GM12878 (cell line): ENCODE results near the gene CCS. TPM values are rescaled to one million over a fixed set of nuclear protein-coding genes. Genes with fewer than 3 reads are reported as not detected.

ENCODE experiments used
- ATAC-seq: fragments of 200-7000 bp; cut with Tn5 transposase; 3 replicates; pipeline ENCODE4 v1.9.1; 2020; ENCODE audit warnings: mild to moderate bottlenecking, moderate library complexity
- BruUV-seq: library from RNA; stranded (reverse); fragments of 400-500 nt; replicated peaks from 2 replicates; lab custom pipeline; 2021; lab: Mats Ljungman, UMichigan
- CTCF ChIA-PET: fragments of 300-600 bp; sonication (Branson Sonifier 250); formaldehyde crosslinking; extraction: SDS; loops from one replicate; lab custom pipeline; 2021; ENCODE audit warnings: inconsistent platforms; lab: Yijun Ruan, JAX
- POLR2A ChIA-PET: fragments of 350-600 bp; formaldehyde crosslinking; extraction: SDS; loops from one replicate; lab custom pipeline; 2021; ENCODE audit warnings: inconsistent platforms; lab: Charles Lee
- RAD21 ChIA-PET: fragments of 300-600 bp; sonication (Branson Sonifier 250); formaldehyde crosslinking; loops from one replicate; lab custom pipeline; 2023; ENCODE audit warnings: antibody characterized with exemption; ENCODE audit not compliant: unreplicated experiment; lab: Charles Lee
- SMC1A ChIA-PET: fragments of 300-600 bp; sonication (Branson Sonifier 250); formaldehyde crosslinking; loops from one replicate; lab custom pipeline; 2023; ENCODE audit not compliant: unreplicated experiment, uncharacterized antibody; lab: Charles Lee
- DNase-seq: peaks from one replicate; pipeline ENCODE4 v3.0.0-alpha.2; 2011; ENCODE audit warnings: low read depth, low spot score
- FAIRE-seq: peaks from 3 replicates; lab custom pipeline; 2011; peaks lifted over from hg19 to GRCh38; lab: Jason Lieb, UNC
- H2AFZ ChIP-seq: 2 replicates; pipeline ENCODE4 v1.6.0; 2011; ENCODE audit warnings: low read depth, low read length, control low read depth; ENCODE audit not compliant: control insufficient read depth
- H3K27ac ChIP-seq: 2 replicates; pipeline ENCODE4 v1.5.1; 2011; ENCODE audit warnings: control low read depth; ENCODE audit not compliant: control insufficient read depth, insufficient read depth
- H3K27me3 ChIP-seq, 2 experiments: replicated peaks in 1 of 2; 2 replicates each; pipeline versions ENCODE4 v1.6.0 to v1.6.1; 2011; ENCODE audit warnings: low read length in 1 of 2; ENCODE audit not compliant: control insufficient read depth in 2 of 2, insufficient read depth in 2 of 2
- H3K36me3 ChIP-seq, 2 experiments: 2 replicates each; pipeline ENCODE4 v1.5.1; 2011; ENCODE audit warnings: low read length in 1 of 2; ENCODE audit not compliant: control insufficient read depth in 2 of 2, insufficient read depth in 2 of 2
- H3K4me1 ChIP-seq: 2 replicates; pipeline ENCODE4 v1.6.1; 2011; ENCODE audit warnings: mild to moderate bottlenecking, low read length, moderate library complexity, mixed read lengths; ENCODE audit not compliant: control insufficient read depth, insufficient read depth
- H3K4me2 ChIP-seq: 2 replicates; pipeline ENCODE4 v1.6.0; 2011; ENCODE audit warnings: control low read depth; ENCODE audit not compliant: control insufficient read depth, insufficient read depth
- H3K4me3 ChIP-seq: fragments of 200-600 bp; sonication (generic); 2 replicates; pipeline ENCODE4 v1.5.1; 2016
- H3K79me2 ChIP-seq: 2 replicates; pipeline ENCODE4 v1.6.0; 2011; ENCODE audit warnings: low read length; ENCODE audit not compliant: control insufficient read depth, insufficient read depth
- H3K9ac ChIP-seq: 2 replicates; pipeline ENCODE4 v1.8.0; 2011; ENCODE audit warnings: low read length, control low read depth, mixed read lengths; ENCODE audit not compliant: control insufficient read depth, insufficient read depth
- H3K9me3 ChIP-seq: replicated peaks from 3 replicates; pipeline ENCODE4 v1.5.1; 2011; ENCODE audit warnings: mild to moderate bottlenecking, low read length; ENCODE audit not compliant: control insufficient read depth, insufficient read depth
- H4K20me1 ChIP-seq: 2 replicates; pipeline ENCODE4 v1.6.0; 2011; ENCODE audit not compliant: control insufficient read depth, insufficient read depth
- IKZF2 ChIP-seq, 2 experiments: fragments of 450-650 bp; IDR thresholded peaks; 2 replicates each; pipeline ENCODE4 v1.6.1; 2017; ENCODE audit warnings: mild to moderate bottlenecking in 2 of 2, moderate library complexity in 2 of 2
- JUND ChIP-seq: IDR thresholded peaks from 2 replicates; pipeline ENCODE4 v1.6.1; 2012; ENCODE audit warnings: low read depth, mild to moderate bottlenecking, low read length, improper control_type of control experiment, moderate library complexity
- LARP7 ChIP-seq: fragments of 450-650 bp; IDR thresholded peaks from 2 replicates; pipeline ENCODE4 v1.6.1; 2017; ENCODE audit warnings: mild to moderate bottlenecking
- MXI1 ChIP-seq: fragments of 150-350 bp; IDR thresholded peaks from 2 replicates; pipeline ENCODE4 v1.6.1; 2011; ENCODE audit warnings: low read depth, mild to moderate bottlenecking, inconsistent platforms, low read length, improper control_type of control experiment
- MYB ChIP-seq: fragments of 150-350 bp; IDR thresholded peaks from 2 replicates; pipeline ENCODE4 v1.6.1; 2014; ENCODE audit warnings: mild to moderate bottlenecking, low read depth, low read length, borderline replicate concordance
- NFIC ChIP-seq: IDR thresholded peaks from 2 replicates; pipeline ENCODE4 v1.6.1; 2012; ENCODE audit warnings: low read depth, mild to moderate bottlenecking, inconsistent platforms, low read length, moderate library complexity
- PAX8 ChIP-seq: fragments of 450-650 bp; IDR thresholded peaks from 2 replicates; pipeline ENCODE4 v1.6.1; 2017; ENCODE audit warnings: mild to moderate bottlenecking, moderate library complexity
- PML ChIP-seq: IDR thresholded peaks from 2 replicates; pipeline ENCODE4 v1.6.1; 2012; ENCODE audit warnings: low read length, inconsistent platforms
- POLR2AphosphoS5 ChIP-seq: IDR thresholded peaks from 2 replicates; pipeline ENCODE4 v1.6.1; 2011; ENCODE audit warnings: mild to moderate bottlenecking, low read length, inconsistent platforms
- RAD51 ChIP-seq: fragments of 450-650 bp; IDR thresholded peaks from 2 replicates; pipeline ENCODE4 v1.6.1; 2016; ENCODE audit warnings: moderate library complexity, mild to moderate bottlenecking, inconsistent platforms
- SIN3A ChIP-seq: IDR thresholded peaks from 2 replicates; pipeline ENCODE4 v1.6.1; 2012; ENCODE audit warnings: low read depth, low read length, improper control_type of control experiment
- SMAD1 ChIP-seq: fragments of 450-650 bp; IDR thresholded peaks from 2 replicates; pipeline ENCODE4 v1.6.1; 2018; ENCODE audit warnings: mild to moderate bottlenecking, low read depth; ENCODE audit not compliant: partially characterized antibody
- SMAD5 ChIP-seq: IDR thresholded peaks from 2 replicates; pipeline ENCODE4 v1.6.1; 2016; ENCODE audit warnings: antibody characterized with exemption, low read depth
- SMARCA5 ChIP-seq: fragments of 450-650 bp; IDR thresholded peaks from 2 replicates; pipeline ENCODE4 v1.6.1; 2017; ENCODE audit warnings: mild to moderate bottlenecking
- SMC3 ChIP-seq: IDR thresholded peaks from 2 replicates; pipeline ENCODE4 v1.6.1; 2011; ENCODE audit warnings: low read length, improper control_type of control experiment, borderline replicate concordance
- SPI1 ChIP-seq: IDR thresholded peaks from 2 replicates; pipeline ENCODE4 v1.6.1; 2011; ENCODE audit warnings: low read depth, mild to moderate bottlenecking, low read length, moderate library complexity, borderline replicate concordance; ENCODE audit not compliant: insufficient read depth
- SREBF2 ChIP-seq: IDR thresholded peaks from 2 replicates; pipeline ENCODE4 v1.6.1; 2012; ENCODE audit warnings: mild to moderate bottlenecking, low read length
- STAT1 ChIP-seq: fragments of 450-650 bp; conservative IDR thresholded peaks from 2 replicates; pipeline ENCODE4 v1.6.1; 2014; ENCODE audit warnings: antibody characterized with exemption, mild to moderate bottlenecking
- WRNIP1 ChIP-seq: IDR thresholded peaks from 2 replicates; pipeline ENCODE4 v1.6.1; 2011; ENCODE audit warnings: low read depth, low read length, improper control_type of control experiment, borderline replicate concordance
- YY1 ChIP-seq: IDR thresholded peaks from 2 replicates; pipeline ENCODE4 v1.6.1; 2011; ENCODE audit warnings: low read depth, mild to moderate bottlenecking, low read length
- ZNF217 ChIP-seq: fragments of 450-650 bp; IDR thresholded peaks from 2 replicates; pipeline ENCODE4 v1.6.1; 2017; ENCODE audit warnings: antibody characterized with exemption, mild to moderate bottlenecking
- ZNF274 ChIP-seq: IDR thresholded peaks from one replicate; pipeline ENCODE4 v1.8.0; 2011; ENCODE audit not compliant: insufficient read length, insufficient read depth
- WGBS: methylation state at CpG from one replicate; pipeline ENCODE4 v1.1.6; 2016; ENCODE audit warnings: low lambda C conversion rate; ENCODE audit not compliant: insufficient replicate concordance, insufficient coverage; ENCODE audit errors: missing lambda C conversion rate; 5-methylcytosine and 5-hydroxymethylcytosine counted together
- in situ Hi-C: fragments of 300-500 bp; cut with MboI; formaldehyde crosslinking; loops from 9 replicates; pipeline ENCODE4 v1.14.3; 2018; ENCODE audit warnings: mixed read lengths
- intact Hi-C: fragments of 100-400 bp; cut with micrococcal nuclease; formaldehyde crosslinking; loops from one replicate; pipeline ENCODE4 v1.14.2; 2022; ENCODE audit not compliant: unreplicated experiment
- polyA plus RNA-seq, 11 experiments: library from polyadenylated mRNA; depleted of rRNA in 4 of 11; unstranded in 6 of 11; stranded (reverse) in 5 of 11; fragments of >200 nt; fragmentation: Nextera tagmentation in 4 of 11; fragmentation: Illumina TruSeq in 1 of 11; extraction: Ambion mirVana in 4 of 11; extraction: Trizol in 1 of 11; gene quantifications; 1 replicate in 1 of 11; 2 replicates in 10 of 11; pipeline versions ENCODE4 v1.2.1 to v1.2.3, GENCODE V29; 2011 to 2016; ENCODE audit warnings: inconsistent platforms in 2 of 11, missing spikeins in 2 of 11, low read depth in 1 of 11
- total RNA-seq, 4 experiments: library from RNA; depleted of rRNA in 3 of 4; stranded (reverse); fragments of >200 nt in 3 of 4; fragmentation: Illumina TruSeq in 1 of 4; extraction: Trizol in 1 of 4; gene quantifications; 2 replicates each; pipeline versions ENCODE4 v1.2.1 to v1.2.3, GENCODE V29; 2013 to 2021
- TF ChIP-seq, protein P1 (sequence below): fragments of 450-650 bp; IDR thresholded peaks from 2 replicates; pipeline ENCODE4 v1.6.1; 2017; ENCODE audit warnings: borderline replicate concordance
- TF ChIP-seq, protein P2 (sequence below): fragments of 150-350 bp; IDR thresholded peaks from 2 replicates; pipeline ENCODE4 v1.6.1; 2016; ENCODE audit warnings: low read depth, low read length

The CCS gene
- total and polyA plus RNA-seq, 10 of the 15 experiments (the other 5 are each of a cell fraction or from before 2014, with no cell fraction given): 1.5 to 44.2 (median 30.6) TPM

DNA sequence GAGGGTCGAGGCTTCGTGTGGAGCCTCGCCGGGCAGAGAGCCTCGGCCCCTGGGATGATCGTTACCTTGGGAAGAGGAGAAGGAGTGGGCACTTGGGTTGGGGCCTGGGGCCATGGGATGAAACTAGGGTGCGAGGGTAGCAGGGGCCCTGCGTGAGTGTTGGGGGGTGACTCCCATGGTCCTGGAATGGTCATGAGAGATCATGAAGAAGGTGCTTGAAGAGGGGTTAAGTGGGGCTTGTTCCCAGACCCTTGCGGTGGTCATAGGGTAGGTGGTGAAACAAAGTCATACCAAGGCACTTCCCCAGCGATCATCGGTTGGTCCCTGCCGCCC, 284 bp downstream of the CCS start:
- no peak for DNase-seq
- H2AFZ ChIP-seq: peak overlapping the region; percentile 91
- peaks cover 13% of the 10 kb centered on the region for H3K4me1 ChIP-seq
- ChIA-PET CTCF (interaction anchor here (1.1 to 7.7 kb wide), 10 partner anchors 13 to 85 kb away, joined by 3 to 75 read pairs (median 8); partner anchors contain the start of genes CTSF, RBM4 and RBM4B), RAD21 (interaction anchor here (1.1 to 3.3 kb wide), 6 partner anchors 15 to 85 kb away, joined by 3 to 27 read pairs (median 4); partner anchors contain the start of genes RBM4 and RBM4B), POLR2A (interaction anchor here (0.8 to 6.9 kb wide), 10 partner anchors 12 to 84 kb away, joined by 3 to 60 read pairs (median 4); partner anchors contain the start of genes RBM14, RBM4, RBM4B and ZDHHC24), SMC1A (interaction anchor here (0.9 to 4.2 kb wide), 6 partner anchors 12 to 85 kb away, joined by 3 to 19 read pairs (median 6); partner anchors contain the start of genes RBM14 and RBM4B)
- peak overlapping the region; percentile 85 for H3K4me3 ChIP-seq
- H3K4me2 ChIP-seq: peak overlapping the region; percentile 97
- H3K27ac ChIP-seq: peak overlapping the region; percentile 62
- peak overlapping the region; percentile 95 for H3K9ac ChIP-seq
- no peaks in the 10 kb centered on the region for H4K20me1 ChIP-seq
- ATAC-seq: peak; percentile 26
- H3K27me3 ChIP-seq: no peaks in the 10 kb centered on the region
- intact Hi-C loops: loop anchor here (2.0 to 5.0 kb wide), 2 partner anchors 24 to 84 kb away; partner anchors contain the start of genes RBM14 and RBM4B
- FAIRE-seq: peak; percentile 56
- TSS peak; percentile 84 for BruUV-seq
- H3K36me3 ChIP-seq: no peaks in the 10 kb centered on the region
- H3K9me3 ChIP-seq: no peaks in the 10 kb centered on the region
- in situ Hi-C loops: no loop called here
- 2% methylated on average over 12 of the region's 12 CpGs for WGBS
- H3K79me2 ChIP-seq: peaks cover 23% of the 10 kb centered on the region
- no peak for TF ChIP-seq JUND
- peak; percentile 17; the same call in 1 of the 2 replicates for TF ChIP-seq SPI1
- no peak for TF ChIP-seq NFIC
- no peak for TF ChIP-seq RAD51
- peak; percentile 39; the same call in 1 of the 2 replicates for TF ChIP-seq LARP7
- no peak for TF ChIP-seq ZNF217
- no peak for TF ChIP-seq YY1
- TF ChIP-seq STAT1: no peak
- TF ChIP-seq ZNF274: no peak
- no peak for TF ChIP-seq WRNIP1
- TF ChIP-seq SMAD1: peak; percentile 48
- TF ChIP-seq, protein P1, sequence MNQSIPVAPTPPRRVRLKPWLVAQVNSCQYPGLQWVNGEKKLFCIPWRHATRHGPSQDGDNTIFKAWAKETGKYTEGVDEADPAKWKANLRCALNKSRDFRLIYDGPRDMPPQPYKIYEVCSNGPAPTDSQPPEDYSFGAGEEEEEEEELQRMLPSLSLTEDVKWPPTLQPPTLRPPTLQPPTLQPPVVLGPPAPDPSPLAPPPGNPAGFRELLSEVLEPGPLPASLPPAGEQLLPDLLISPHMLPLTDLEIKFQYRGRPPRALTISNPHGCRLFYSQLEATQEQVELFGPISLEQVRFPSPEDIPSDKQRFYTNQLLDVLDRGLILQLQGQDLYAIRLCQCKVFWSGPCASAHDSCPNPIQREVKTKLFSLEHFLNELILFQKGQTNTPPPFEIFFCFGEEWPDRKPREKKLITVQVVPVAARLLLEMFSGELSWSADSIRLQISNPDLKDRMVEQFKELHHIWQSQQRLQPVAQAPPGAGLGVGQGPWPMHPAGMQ: no peak
- no peak for TF ChIP-seq SMAD5
- TF ChIP-seq SMARCA5: 0 out of 2 replicates have a peak, but pooled peaks have one; percentile 12
- TF ChIP-seq PML: no peak
- TF ChIP-seq MXI1: no peak
- no peak for TF ChIP-seq SMC3
- TF ChIP-seq SIN3A: no peak
- no peak for TF ChIP-seq MYB
- TF ChIP-seq SREBF2: no peak
- no peak for TF ChIP-seq POLR2AphosphoS5
- no peak for TF ChIP-seq PAX8
- no peak for TF ChIP-seq IKZF2 (IDR thresholded peaks at IDR 0.05)
- TF ChIP-seq, protein P2, sequence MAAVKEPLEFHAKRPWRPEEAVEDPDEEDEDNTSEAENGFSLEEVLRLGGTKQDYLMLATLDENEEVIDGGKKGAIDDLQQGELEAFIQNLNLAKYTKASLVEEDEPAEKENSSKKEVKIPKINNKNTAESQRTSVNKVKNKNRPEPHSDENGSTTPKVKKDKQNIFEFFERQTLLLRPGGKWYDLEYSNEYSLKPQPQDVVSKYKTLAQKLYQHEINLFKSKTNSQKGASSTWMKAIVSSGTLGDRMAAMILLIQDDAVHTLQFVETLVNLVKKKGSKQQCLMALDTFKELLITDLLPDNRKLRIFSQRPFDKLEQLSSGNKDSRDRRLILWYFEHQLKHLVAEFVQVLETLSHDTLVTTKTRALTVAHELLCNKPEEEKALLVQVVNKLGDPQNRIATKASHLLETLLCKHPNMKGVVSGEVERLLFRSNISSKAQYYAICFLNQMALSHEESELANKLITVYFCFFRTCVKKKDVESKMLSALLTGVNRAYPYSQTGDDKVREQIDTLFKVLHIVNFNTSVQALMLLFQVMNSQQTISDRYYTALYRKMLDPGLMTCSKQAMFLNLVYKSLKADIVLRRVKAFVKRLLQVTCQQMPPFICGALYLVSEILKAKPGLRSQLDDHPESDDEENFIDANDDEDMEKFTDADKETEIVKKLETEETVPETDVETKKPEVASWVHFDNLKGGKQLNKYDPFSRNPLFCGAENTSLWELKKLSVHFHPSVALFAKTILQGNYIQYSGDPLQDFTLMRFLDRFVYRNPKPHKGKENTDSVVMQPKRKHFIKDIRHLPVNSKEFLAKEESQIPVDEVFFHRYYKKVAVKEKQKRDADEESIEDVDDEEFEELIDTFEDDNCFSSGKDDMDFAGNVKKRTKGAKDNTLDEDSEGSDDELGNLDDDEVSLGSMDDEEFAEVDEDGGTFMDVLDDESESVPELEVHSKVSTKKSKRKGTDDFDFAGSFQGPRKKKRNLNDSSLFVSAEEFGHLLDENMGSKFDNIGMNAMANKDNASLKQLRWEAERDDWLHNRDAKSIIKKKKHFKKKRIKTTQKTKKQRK: no peak
